Rectal smooth muscle tissue (tissue), 1 donor: Measurements from ENCODE around the gene GABRB1.

Experiments used
- H3K27ac ChIP-seq: one replicate; pipeline ENCODE4 v1.7.0; 2013; ENCODE audit warnings: low read depth, low read length, inconsistent platforms
- H3K27me3 ChIP-seq: one replicate; pipeline ENCODE4 v1.7.0; 2013; ENCODE audit warnings: low read length; ENCODE audit not compliant: control insufficient read depth, insufficient read depth
- H3K36me3 ChIP-seq: one replicate; pipeline ENCODE4 v1.7.0; 2013; ENCODE audit warnings: low read length; ENCODE audit not compliant: control insufficient read depth, insufficient read depth
- H3K4me1 ChIP-seq: one replicate; pipeline ENCODE4 v1.7.0; 2013; ENCODE audit warnings: low read length; ENCODE audit not compliant: control insufficient read depth, insufficient read depth
- H3K4me3 ChIP-seq: one replicate; pipeline ENCODE4 v1.7.0; 2013; ENCODE audit warnings: low read length
- H3K9ac ChIP-seq: one replicate; pipeline ENCODE4 v1.7.0; 2013; ENCODE audit warnings: low read length

Gene GABRB1

GRCh38 chr4:47386561-47387235, 355.3 kb downstream of the GABRB1 start:
- no peak overlapping the region for H3K4me3 ChIP-seq
- H3K27ac ChIP-seq: no peak overlapping the region
- no peaks in the 10 kb centered on the region for H3K4me1 ChIP-seq
- H3K36me3 ChIP-seq: no peaks in the 10 kb centered on the region
- no peaks in the 10 kb centered on the region for H3K27me3 ChIP-seq
- H3K9ac ChIP-seq: no peak overlapping the region

- no peak overlapping the region for H3K27ac ChIP-seq
- no peaks in the 10 kb centered on the region for H3K36me3 ChIP-seq
- H3K4me1 ChIP-seq: no peaks in the 10 kb centered on the region
- no peak overlapping the region for H3K9ac ChIP-seq
- H3K27me3 ChIP-seq: no peaks in the 10 kb centered on the region
- H3K4me3 ChIP-seq: no peak overlapping the region
Observed at GRCh38 chr4:47390428-47391125, 359.2 kb downstream of the GABRB1 start.

DNA sequence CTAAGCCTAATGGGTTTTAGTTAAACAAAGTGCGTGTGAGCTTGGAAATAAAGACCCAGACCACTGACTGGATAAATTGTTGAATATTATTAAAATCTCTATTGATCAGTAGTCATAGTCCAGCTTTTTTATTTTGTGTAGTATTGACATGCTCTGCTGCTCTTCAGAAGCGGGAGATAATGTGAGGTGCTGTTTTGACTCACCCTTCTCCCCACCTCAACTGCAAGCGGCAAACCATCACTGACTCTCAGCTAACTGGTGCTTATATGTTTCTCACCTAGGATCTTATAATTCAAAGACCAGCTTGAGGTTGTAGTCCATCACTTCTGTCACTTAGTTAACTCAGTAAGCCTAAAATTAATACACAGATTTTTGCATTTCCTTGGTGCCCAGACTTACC, 359.9 kb downstream of the GABRB1 start:
- no peaks in the 10 kb centered on the region for H3K36me3 ChIP-seq
- no peaks in the 10 kb centered on the region for H3K27me3 ChIP-seq
- H3K27ac ChIP-seq: no peak overlapping the region
- H3K4me3 ChIP-seq: no peak overlapping the region
- H3K9ac ChIP-seq: no peak overlapping the region
- H3K4me1 ChIP-seq: no peaks in the 10 kb centered on the region

DNA sequence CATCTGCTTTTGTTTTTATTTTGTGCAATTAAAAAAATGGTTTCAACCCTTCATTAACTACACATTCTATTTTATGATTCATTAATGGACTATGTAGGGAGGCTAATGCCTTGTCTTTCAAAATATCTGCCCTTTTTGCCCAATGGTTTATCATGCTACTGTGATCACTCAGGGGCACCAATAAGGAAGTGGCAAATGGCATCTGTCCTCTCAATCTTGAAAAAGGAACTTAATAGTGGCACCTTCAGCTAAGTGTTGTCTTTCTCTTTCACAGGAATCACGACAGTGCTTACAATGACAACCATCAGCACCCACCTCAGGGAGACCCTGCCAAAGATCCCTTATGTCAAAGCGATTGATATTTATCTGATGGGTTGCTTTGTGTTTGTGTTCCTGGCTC, 375.0 kb downstream of the GABRB1 start:
- no peaks in the 10 kb centered on the region for H3K4me1 ChIP-seq
- no peak overlapping the region for H3K27ac ChIP-seq
- H3K36me3 ChIP-seq: no peaks in the 10 kb centered on the region
- H3K27me3 ChIP-seq: no peaks in the 10 kb centered on the region
- H3K9ac ChIP-seq: no peak overlapping the region
- no peak overlapping the region for H3K4me3 ChIP-seq

GRCh38 chr4:47410271-47410670, 378.9 kb downstream of the GABRB1 start:
- no peaks in the 10 kb centered on the region for H3K27me3 ChIP-seq
- no peak overlapping the region for H3K27ac ChIP-seq
- H3K4me1 ChIP-seq: no peaks in the 10 kb centered on the region
- H3K9ac ChIP-seq: no peak overlapping the region
- H3K4me3 ChIP-seq: no peak overlapping the region
- H3K36me3 ChIP-seq: no peaks in the 10 kb centered on the region

- Histone ChIP-seq H3K36me3 (no peaks in the 10 kb centered on the region), H3K27ac (no peak overlapping the region), H3K27me3 (no peaks in the 10 kb centered on the region), H3K4me3 (no peak overlapping the region), H3K9ac (no peak overlapping the region), H3K4me1 (no peaks in the 10 kb centered on the region)
Observed at GRCh38 chr4:47413521-47413920, 382.2 kb downstream of the GABRB1 start.

DNA sequence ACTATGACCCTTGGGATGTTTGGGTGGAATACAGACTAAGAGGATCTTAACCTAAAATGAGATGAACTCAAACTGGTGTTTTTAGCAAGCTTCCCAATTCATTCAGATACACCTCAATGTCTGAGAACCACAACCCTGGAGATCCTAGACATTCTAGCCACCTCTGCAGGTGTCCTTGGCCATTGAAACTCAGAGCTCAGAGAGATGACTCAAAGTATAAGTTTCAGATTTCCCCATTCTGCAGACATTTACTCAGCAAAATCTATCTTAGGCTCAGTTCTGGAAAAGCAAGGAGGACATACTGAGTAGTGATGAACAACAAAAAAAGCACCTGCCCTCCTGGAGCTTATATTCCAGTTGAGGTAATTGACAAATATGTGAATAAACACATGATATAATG, 384.4 kb downstream of the GABRB1 start:
- H3K36me3 ChIP-seq: no peaks in the 10 kb centered on the region
- no peak overlapping the region for H3K9ac ChIP-seq
- no peak overlapping the region for H3K27ac ChIP-seq
- no peaks in the 10 kb centered on the region for H3K27me3 ChIP-seq
- H3K4me1 ChIP-seq: no peaks in the 10 kb centered on the region
- no peak overlapping the region for H3K4me3 ChIP-seq

- no peaks in the 10 kb centered on the region for H3K27me3 ChIP-seq
- H3K27ac ChIP-seq: no peak overlapping the region
- H3K36me3 ChIP-seq: no peaks in the 10 kb centered on the region
- no peak overlapping the region for H3K9ac ChIP-seq
- H3K4me3 ChIP-seq: no peak overlapping the region
- H3K4me1 ChIP-seq: no peaks in the 10 kb centered on the region
Observed at GRCh38 chr4:47418147-47418546, 386.8 kb downstream of the GABRB1 start.

- Histone ChIP-seq H3K4me3 (no peak overlapping the region), H3K4me1 (no peaks in the 10 kb centered on the region), H3K9ac (no peak overlapping the region), H3K27ac (no peak overlapping the region), H3K36me3 (no peaks in the 10 kb centered on the region), H3K27me3 (no peaks in the 10 kb centered on the region)
Observed at GRCh38 chr4:47419296-47419695, 387.9 kb downstream of the GABRB1 start.

DNA sequence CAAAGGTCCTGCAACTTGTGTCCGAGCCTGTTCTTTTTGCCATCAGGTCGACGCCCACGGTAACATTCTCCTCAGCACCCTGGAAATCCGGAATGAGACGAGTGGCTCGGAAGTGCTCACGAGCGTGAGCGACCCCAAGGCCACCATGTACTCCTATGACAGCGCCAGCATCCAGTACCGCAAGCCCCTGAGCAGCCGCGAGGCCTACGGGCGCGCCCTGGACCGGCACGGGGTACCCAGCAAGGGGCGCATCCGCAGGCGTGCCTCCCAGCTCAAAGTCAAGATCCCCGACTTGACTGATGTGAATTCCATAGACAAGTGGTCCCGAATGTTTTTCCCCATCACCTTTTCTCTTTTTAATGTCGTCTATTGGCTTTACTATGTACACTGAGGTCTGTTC, 394.3 kb downstream of the GABRB1 start:
- Histone ChIP-seq H3K4me3 (no peak overlapping the region), H3K27me3 (no peaks in the 10 kb centered on the region), H3K4me1 (no peaks in the 10 kb centered on the region), H3K9ac (no peak overlapping the region), H3K36me3 (no peaks in the 10 kb centered on the region), H3K27ac (no peak overlapping the region)

- H3K9ac ChIP-seq: no peak overlapping the region
- no peak overlapping the region for H3K27ac ChIP-seq
- no peak overlapping the region for H3K4me3 ChIP-seq
- no peaks in the 10 kb centered on the region for H3K4me1 ChIP-seq
- H3K36me3 ChIP-seq: no peaks in the 10 kb centered on the region
- no peaks in the 10 kb centered on the region for H3K27me3 ChIP-seq
Observed at GRCh38 chr4:47427935-47428334, 396.6 kb downstream of the GABRB1 start.

- Histone ChIP-seq H3K4me3 (no peak overlapping the region), H3K27ac (no peak overlapping the region), H3K4me1 (no peaks in the 10 kb centered on the region), H3K27me3 (no peaks in the 10 kb centered on the region), H3K36me3 (no peaks in the 10 kb centered on the region), H3K9ac (no peak overlapping the region)
Observed at GRCh38 chr4:47432749-47433148, 401.4 kb downstream of the GABRB1 start.

GRCh38 chr4:47434931-47435330, 403.6 kb downstream of the GABRB1 start:
- Histone ChIP-seq H3K27ac (no peak overlapping the region), H3K27me3 (no peaks in the 10 kb centered on the region), H3K4me3 (no peak overlapping the region), H3K9ac (no peak overlapping the region), H3K4me1 (no peaks in the 10 kb centered on the region), H3K36me3 (no peaks in the 10 kb centered on the region)
